Measurements from ENCODE around the gene KIAA1958.

- TF ChIP-seq POLR2A (IDR thresholded peaks at IDR 0.05), result no peak
- no peak for TF ChIP-seq CTCF (IDR thresholded peaks at IDR 0.05)
Observed at GRCh38 chr9:112439171-112439570, 47.5 kb upstream of the KIAA1958 start.
